Uterus (tissue), 4 donors: Measurements from ENCODE around the gene ADH5. TPM values are rescaled to one million over a fixed set of nuclear protein-coding genes. Genes with fewer than 3 reads are reported as not detected.

Experiments used
- DNase-seq, 2 donors: peaks; one replicate each; pipeline ENCODE4 v3.0.0-alpha.2; 2019 to 2020
- H3K27ac ChIP-seq, 2 donors: fragments of 200-600 bp; sonication (generic); 1 replicate in 1 of 2; 2 replicates in 1 of 2; pipeline ENCODE4 v1.5.1; 2016 to 2018
- H3K27me3 ChIP-seq, 2 donors: fragments of 200-600 bp; sonication (generic); one replicate each; pipeline ENCODE4 v1.5.1; 2018 to 2019; ENCODE audit warnings: control low read depth in 1 of 2
- H3K36me3 ChIP-seq, 2 donors: fragments of 200-600 bp; sonication (generic); one replicate each; pipeline ENCODE4 v1.5.1; 2019; ENCODE audit warnings: control low read depth in 1 of 2
- H3K4me1 ChIP-seq, 2 donors: fragments of 200-600 bp; sonication (generic); one replicate each; pipeline ENCODE4 v1.5.1; 2018 to 2019; ENCODE audit warnings: control low read depth in 1 of 2
- H3K4me3 ChIP-seq, 2 donors: fragments of 200-600 bp; sonication (generic); 1 replicate in 1 of 2; 2 replicates in 1 of 2; pipeline ENCODE4 v1.5.1; 2018 to 2019; ENCODE audit warnings: mild to moderate bottlenecking in 1 of 2
- H3K9me3 ChIP-seq, 2 donors: fragments of 200-600 bp; sonication (generic); one replicate each; pipeline ENCODE4 v1.5.1; 2019; ENCODE audit warnings: control low read depth in 1 of 2
- POLR2A ChIP-seq, 2 donors: fragments of 450-650 bp; IDR thresholded peaks; one replicate each; pipeline ENCODE4 v1.6.1; 2016; ENCODE audit warnings: antibody characterized with exemption in 2 of 2, mild to moderate bottlenecking in 1 of 2, moderate library complexity in 1 of 2
- intact Hi-C: fragments of 100-400 bp; cut with DNase I; formaldehyde crosslinking; loops from one replicate; pipeline ENCODE4 v1.15.1; 2023; ENCODE audit warnings: low total_unique reads
- total RNA-seq, 4 donors: library from RNA; depleted of rRNA in 3 of 4; stranded (reverse); fragments of >200 nt in 3 of 4; gene quantifications; one replicate each; pipeline versions ENCODE4 v1.1.0 to v1.2.4, GENCODE V29; 2014 to 2023
- TF ChIP-seq, protein P1 (sequence below), 4 experiments: fragments of 200-600 bp in 2 of 4; fragments of 450-650 bp in 2 of 4; sonication (generic) in 2 of 4; IDR thresholded peaks; one replicate each; pipeline ENCODE4 v1.5.1; 2016 to 2019; ENCODE audit warnings: antibody characterized with exemption in 4 of 4, mild to moderate bottlenecking in 2 of 4, moderate library complexity in 1 of 4
- donor health status: DM: yes; HTN: yes; CAD: no.

Gene ADH5
- total RNA-seq, 4 donors from 2014 or later: 140 to 195 (median 175) TPM

DNA sequence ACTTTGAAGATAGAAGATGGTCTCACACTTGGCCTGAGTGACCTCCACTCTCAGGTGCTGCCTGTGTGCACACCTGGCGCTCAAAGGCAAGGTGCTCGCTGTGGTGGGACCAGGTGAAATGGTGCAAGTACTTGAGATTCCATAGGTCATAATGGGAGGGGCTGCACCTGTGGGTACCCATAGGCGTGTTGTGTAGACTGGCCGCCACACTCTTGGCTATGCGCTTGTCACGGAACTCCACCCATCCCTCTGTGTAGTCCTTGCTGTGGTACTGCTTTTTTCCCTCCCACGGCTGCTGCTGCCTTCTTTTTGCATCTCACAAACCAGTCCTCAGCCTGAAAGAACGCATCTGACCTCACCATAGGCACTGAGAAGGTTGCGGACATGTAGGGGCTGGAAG, 66.0 kb downstream of the ADH5 start:
- Histone ChIP-seq H3K27ac (no peak overlapping the region), H3K4me3 (no peak overlapping the region), H3K27me3 (no peaks in the 10 kb centered on the region), H3K4me1 (no peaks in the 10 kb centered on the region), H3K9me3 (peaks cover 0 to 3% of the 10 kb centered on the region in 2 donors), H3K36me3 (no peaks in the 10 kb centered on the region)
- intact Hi-C loops: no loop called here
- no peak for DNase-seq
- TF ChIP-seq, protein P1, sequence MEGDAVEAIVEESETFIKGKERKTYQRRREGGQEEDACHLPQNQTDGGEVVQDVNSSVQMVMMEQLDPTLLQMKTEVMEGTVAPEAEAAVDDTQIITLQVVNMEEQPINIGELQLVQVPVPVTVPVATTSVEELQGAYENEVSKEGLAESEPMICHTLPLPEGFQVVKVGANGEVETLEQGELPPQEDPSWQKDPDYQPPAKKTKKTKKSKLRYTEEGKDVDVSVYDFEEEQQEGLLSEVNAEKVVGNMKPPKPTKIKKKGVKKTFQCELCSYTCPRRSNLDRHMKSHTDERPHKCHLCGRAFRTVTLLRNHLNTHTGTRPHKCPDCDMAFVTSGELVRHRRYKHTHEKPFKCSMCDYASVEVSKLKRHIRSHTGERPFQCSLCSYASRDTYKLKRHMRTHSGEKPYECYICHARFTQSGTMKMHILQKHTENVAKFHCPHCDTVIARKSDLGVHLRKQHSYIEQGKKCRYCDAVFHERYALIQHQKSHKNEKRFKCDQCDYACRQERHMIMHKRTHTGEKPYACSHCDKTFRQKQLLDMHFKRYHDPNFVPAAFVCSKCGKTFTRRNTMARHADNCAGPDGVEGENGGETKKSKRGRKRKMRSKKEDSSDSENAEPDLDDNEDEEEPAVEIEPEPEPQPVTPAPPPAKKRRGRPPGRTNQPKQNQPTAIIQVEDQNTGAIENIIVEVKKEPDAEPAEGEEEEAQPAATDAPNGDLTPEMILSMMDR (IDR thresholded peaks at IDR 0.05): no peak

DNA sequence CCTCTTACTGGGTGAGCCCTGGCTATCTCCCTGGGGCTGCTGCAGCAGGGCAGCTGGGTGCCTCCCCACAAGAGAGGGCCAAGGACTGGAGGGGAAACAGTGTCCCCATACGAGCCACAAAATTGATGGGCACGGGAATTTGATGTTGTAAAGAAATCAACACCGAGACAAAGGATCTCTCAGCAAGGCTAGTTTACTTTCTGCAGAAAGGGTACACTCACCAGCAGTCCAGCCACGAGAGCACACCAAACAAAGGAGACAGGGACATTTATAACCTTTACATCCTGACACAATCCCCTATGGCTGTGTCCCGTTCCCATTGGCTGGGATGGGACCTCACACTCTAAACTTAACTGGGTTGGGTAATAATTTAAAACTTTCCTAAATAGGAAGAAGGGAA, 67.2 kb downstream of the ADH5 start:
- intact Hi-C loops: no loop called here

More for the DNA sequence above, 67.2 kb downstream of the ADH5 start:
- H3K36me3 ChIP-seq: no peaks in the 10 kb centered on the region
- no peak overlapping the region for H3K4me3 ChIP-seq
- no peak overlapping the region for H3K27ac ChIP-seq
- DNase-seq: no peak
- peaks cover 0 to 3% of the 10 kb centered on the region in 2 donors for H3K9me3 ChIP-seq
- TF ChIP-seq, protein P1 (IDR thresholded peaks at IDR 0.05): no peak
- TF ChIP-seq POLR2A (IDR thresholded peaks at IDR 0.05): no peak
- no peaks in the 10 kb centered on the region for H3K27me3 ChIP-seq
- H3K4me1 ChIP-seq: no peaks in the 10 kb centered on the region

Other genes with a start within 250 kb of the ADH5 start
- gene EIF4E, start 159.7 kb downstream of the ADH5 start, total RNA-seq: 100 to 1,000 TPM in 1 of 4 donors, 10 to 100 TPM in 3; 24.6 to 149 (median 87.9) TPM
- gene METAP1, start 93.1 kb downstream of the ADH5 start, total RNA-seq: 10 to 100 TPM; 34.1 to 50.7 (median 36.3) TPM
- 1 to 10 TPM in 1 of 4 donors, not detected in 3; 3.2 TPM for gene ADH4, start 55.5 kb upstream of the ADH5 start, total RNA-seq
- 1 to 10 TPM in 1 of 4 donors, not detected in 3; 3.4 TPM for gene ADH6, start 130.5 kb upstream of the ADH5 start, total RNA-seq
- gene ADH1A, start 202.2 kb upstream of the ADH5 start, total RNA-seq: 1 to 10 TPM in 1 of 4 donors, under 1 TPM in 1, not detected in 2; 0.88 to 5.0 TPM
- 100 to 1,000 TPM in 3 of 4 donors, 1 to 10 TPM in 1; 6.7 to 703 (median 522) TPM for gene ADH1B, start 232.6 kb upstream of the ADH5 start, total RNA-seq